Measurements from ENCODE around the gene OR51B5.
"Not testable (repeated sequence)": the region's sequence is repeated elsewhere in the genome, so short reads cannot be mapped to it uniquely, and the experiment has no call there.

Gene OR51B5

DNA sequence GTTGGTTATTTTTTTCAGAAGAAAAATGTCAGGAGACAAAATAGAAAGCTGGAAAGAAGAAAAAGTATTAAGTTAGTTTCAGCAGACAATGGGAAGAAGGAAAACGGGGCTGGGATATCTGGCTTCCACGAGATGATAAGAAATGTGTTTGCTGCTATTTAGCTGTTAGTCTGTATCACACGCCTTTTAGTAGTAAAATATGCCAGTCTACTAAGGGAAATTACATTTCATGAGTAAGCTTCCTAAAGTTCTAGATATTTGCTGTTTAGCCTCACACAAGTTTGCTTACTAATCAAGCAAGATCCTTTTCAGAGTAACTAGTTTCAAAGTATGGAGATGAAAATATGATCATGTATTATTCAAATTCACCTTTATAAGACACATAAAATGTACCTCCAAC is 43.1 kb downstream of the OR51B5 start:
- no peak overlapping the region for H3K4me2 ChIP-seq
- H3K4me3 ChIP-seq: no peak overlapping the region
- no peaks in the 10 kb centered on the region for H3K36me3 ChIP-seq
- TF ChIP-seq Cebpa-rat (IDR thresholded peaks at IDR 0.05): no peak
- H3K9ac ChIP-seq: no peak overlapping the region
- H3K27ac ChIP-seq: no peak overlapping the region
- no peaks in the 10 kb centered on the region for H4K20me1 ChIP-seq
- H3K9me3 ChIP-seq: no peaks in the 10 kb centered on the region
- no peaks in the 10 kb centered on the region for H3K4me1 ChIP-seq
- H3K27me3 ChIP-seq: no peaks in the 10 kb centered on the region

DNA sequence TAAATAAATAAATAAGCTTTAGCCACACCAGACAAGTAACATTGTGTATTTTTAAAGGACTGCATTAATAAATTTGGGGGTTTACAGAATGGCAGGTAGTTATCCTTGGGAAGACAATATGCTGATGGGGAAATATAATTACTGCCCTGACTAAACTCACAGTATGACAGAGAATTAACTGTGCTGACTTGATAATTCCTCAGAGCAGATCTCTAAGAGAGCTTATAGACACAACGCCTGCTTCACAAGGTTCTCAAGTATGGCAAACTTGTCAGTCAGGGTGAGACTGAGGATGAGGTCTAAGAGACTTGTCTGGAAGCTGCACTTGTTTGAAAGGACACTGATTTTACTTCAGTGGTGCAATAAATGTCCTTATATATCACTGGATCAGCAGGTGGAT is 44.9 kb downstream of the OR51B5 start:
- H3K27ac ChIP-seq: no peak overlapping the region
- H3K4me2 ChIP-seq: no peak overlapping the region
- H4K20me1 ChIP-seq: no peaks in the 10 kb centered on the region
- H3K4me3 ChIP-seq: no peak overlapping the region
- H3K36me3 ChIP-seq: no peaks in the 10 kb centered on the region
- TF ChIP-seq Cebpa-rat (IDR thresholded peaks at IDR 0.05): no peak
- H3K9ac ChIP-seq: no peak overlapping the region
- no peaks in the 10 kb centered on the region for H3K27me3 ChIP-seq
- peaks cover 7% of the 10 kb centered on the region; the same call in 1 of the 2 replicates for H3K9me3 ChIP-seq
- no peaks in the 10 kb centered on the region for H3K4me1 ChIP-seq

DNA sequence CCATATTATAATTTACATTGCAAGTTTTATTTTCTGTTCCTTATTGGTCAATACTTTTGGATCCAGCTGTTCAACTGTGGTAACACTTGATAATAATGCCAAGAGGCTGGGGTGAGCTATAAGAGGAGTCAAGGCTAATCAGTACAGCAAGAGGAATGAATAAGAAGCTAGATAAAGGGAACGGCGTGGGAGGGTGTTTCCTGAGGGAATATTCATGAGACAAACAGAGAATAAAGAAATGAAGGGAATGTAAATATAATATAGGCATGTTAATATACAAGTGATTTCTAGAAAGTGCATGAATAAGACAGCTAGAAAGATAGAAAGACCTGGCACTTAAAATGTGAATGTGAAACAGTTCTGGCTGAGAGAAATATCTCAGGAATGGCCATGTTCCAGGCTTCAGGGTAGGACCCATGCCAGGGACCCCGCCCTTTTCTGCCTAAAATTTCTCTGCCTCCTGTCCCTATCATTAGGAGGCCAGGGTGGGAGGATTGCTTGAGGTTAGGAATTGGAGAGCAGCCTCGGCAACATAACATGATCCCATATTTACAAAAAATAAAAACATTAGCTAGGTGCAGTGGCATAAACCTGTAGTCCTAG is 45.5 kb downstream of the OR51B5 start:
- Histone ChIP-seq H3K27ac (no peak overlapping the region), H3K36me3 (no peaks in the 10 kb centered on the region), H4K20me1 (no peaks in the 10 kb centered on the region), H3K4me1 (no peaks in the 10 kb centered on the region), H3K27me3 (no peaks in the 10 kb centered on the region), H3K9me3 (peaks cover 7% of the 10 kb centered on the region; the same call in 1 of the 2 replicates), H3K9ac (no peak overlapping the region), H3K4me3 (no peak overlapping the region), H3K4me2 (no peak overlapping the region)
- no peak for TF ChIP-seq Cebpa-rat (IDR thresholded peaks at IDR 0.05)

DNA sequence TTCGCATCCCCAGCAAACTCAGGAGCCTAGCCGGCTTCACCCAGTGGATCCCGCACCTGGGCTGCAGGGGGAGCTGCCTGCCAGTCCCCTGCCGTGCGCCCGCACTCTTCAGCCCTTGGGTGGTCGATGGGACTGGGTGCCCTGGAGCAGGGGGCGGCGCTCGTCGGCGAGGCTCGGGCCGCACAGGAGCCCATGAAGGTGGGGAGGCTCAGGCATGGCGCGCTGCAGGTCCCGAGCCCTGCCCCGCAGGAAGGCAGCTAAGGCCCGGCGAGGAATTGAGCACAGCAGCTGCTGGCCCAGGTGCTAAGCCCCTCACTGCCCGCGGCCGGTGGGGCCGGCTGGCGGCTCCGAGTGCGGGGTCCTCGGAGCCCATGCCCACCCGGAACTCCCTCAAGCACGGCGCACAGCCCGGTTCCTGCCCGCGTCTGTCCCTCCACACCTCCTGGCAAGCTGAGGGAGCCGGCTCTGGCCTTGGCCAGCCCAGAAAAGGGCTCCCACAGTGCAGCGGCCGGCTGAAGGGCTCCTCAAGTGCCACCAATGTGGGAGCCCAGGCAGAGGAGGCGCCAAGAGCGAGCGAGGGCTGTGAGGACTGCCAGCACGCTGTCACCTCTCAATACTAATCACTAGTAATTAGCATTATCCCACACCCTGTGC is 48.9 kb downstream of the OR51B5 start:
- H3K9me3 ChIP-seq, H3K4me1 ChIP-seq: not testable (repeated sequence)

DNA sequence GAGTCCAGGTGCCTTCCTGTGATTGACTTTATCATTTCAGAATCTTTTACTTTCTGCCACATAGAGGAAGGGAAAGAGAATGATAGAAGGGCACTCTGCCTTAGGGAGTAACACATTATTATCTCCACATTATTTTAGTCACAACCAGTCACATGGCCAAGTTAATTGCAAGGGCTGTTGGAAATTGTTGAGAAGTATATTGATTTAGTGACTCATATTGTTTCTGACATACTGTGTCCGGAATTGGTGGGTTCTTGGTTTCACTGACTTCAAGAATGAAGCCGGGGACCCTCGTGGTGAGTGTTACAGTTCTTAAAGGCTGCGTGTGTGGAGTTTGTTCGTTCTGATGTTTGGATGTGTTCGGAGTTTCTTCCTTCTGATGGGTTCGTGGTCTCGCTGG is 50.3 kb downstream of the OR51B5 start:
- Histone ChIP-seq H3K27ac (no peak overlapping the region), H3K4me3 (no peak overlapping the region), H3K4me1 (no peaks in the 10 kb centered on the region), H3K4me2 (no peak overlapping the region), H3K9me3 (peaks cover 7% of the 10 kb centered on the region; the same call in 1 of the 2 replicates), H4K20me1 (no peaks in the 10 kb centered on the region), H3K27me3 (no peaks in the 10 kb centered on the region), H3K36me3 (no peaks in the 10 kb centered on the region), H3K9ac (no peak overlapping the region)
- no peak for TF ChIP-seq Cebpa-rat (IDR thresholded peaks at IDR 0.05)

More for the DNA sequence above, 48.9 kb downstream of the OR51B5 start:
- H3K9ac ChIP-seq, H3K27me3 ChIP-seq, H3K27ac ChIP-seq, H3K4me3 ChIP-seq, H3K36me3 ChIP-seq, H3K4me2 ChIP-seq, H4K20me1 ChIP-seq: not testable (repeated sequence)

Measured in BLaER1 (cell line).